Testis (tissue), 3 donors: ENCODE data around the gene TCP11. TPM values are rescaled to one million over a fixed set of nuclear protein-coding genes. Genes with fewer than 3 reads are reported as not detected.

Source experiments
- DNase-seq: peaks from one replicate; pipeline ENCODE4 v3.0.0-alpha.2; 2019
- H3K27ac ChIP-seq, 2 donors: fragments of 200-600 bp; sonication (generic); one replicate each; pipeline ENCODE4 v1.5.1; 2019
- H3K27me3 ChIP-seq: fragments of 200-600 bp; sonication (generic); one replicate; pipeline ENCODE4 v1.5.1; 2019
- H3K36me3 ChIP-seq: fragments of 200-600 bp; sonication (generic); one replicate; pipeline ENCODE4 v1.5.1; 2017; ENCODE audit warnings: low read depth; ENCODE audit errors: missing control alignments
- H3K4me1 ChIP-seq: fragments of 200-600 bp; sonication (generic); one replicate; pipeline ENCODE4 v1.5.1; 2019
- H3K4me3 ChIP-seq, 2 donors: fragments of 200-600 bp; sonication (generic); one replicate each; pipeline ENCODE4 v1.5.1; 2017 to 2019
- H3K9me3 ChIP-seq: fragments of 200-600 bp; sonication (generic); one replicate; pipeline ENCODE4 v1.5.1; 2017
- CTCF ChIP-seq, 3 experiments: fragments of 450-650 bp in 2 of 3; fragments of 200-600 bp in 1 of 3; sonication (generic) in 1 of 3; IDR thresholded peaks; one replicate each; pipeline ENCODE4 v1.5.1; 2016 to 2019; ENCODE audit warnings: antibody characterized with exemption in 3 of 3, mild to moderate bottlenecking in 2 of 3, moderate library complexity in 1 of 3
- POLR2A ChIP-seq: fragments of 450-650 bp; IDR thresholded peaks from one replicate; pipeline ENCODE4 v1.6.1; 2017; ENCODE audit warnings: antibody characterized with exemption, mild to moderate bottlenecking, moderate library complexity
- WGBS, 2 donors: methylation state at CpG; one replicate each; pipeline ENCODE4 v1.1.5; 2018; 5-methylcytosine and 5-hydroxymethylcytosine counted together
- intact Hi-C: fragments of 100-400 bp; cut with DNase I; formaldehyde crosslinking; loops from one replicate; pipeline ENCODE4 v1.15.1; 2023; ENCODE audit warnings: low total_unique reads
- polyA plus RNA-seq: library from polyadenylated mRNA; stranded (reverse); fragments of 350-450 nt; fragmentation: Illumina TruSeq; extraction: RNeasy Lipid Tissue Mini Kit (QIAGEN cat#74804); gene quantifications from one replicate; pipeline ENCODE4 v1.2.3, GENCODE V29; 2014; ENCODE audit warnings: low read depth, low replicate concordance; ENCODE audit not compliant: insufficient read depth
- small RNA-seq, 2 donors: library from RNA; depleted of rRNA; stranded (forward); fragments of <200 nt; gene quantifications; one replicate each; pipeline ENCODE3, GENCODE V24; 2016
- total RNA-seq, 2 donors: library from RNA; depleted of rRNA; stranded (reverse); fragments of >200 nt; gene quantifications; one replicate each; pipeline ENCODE4 v1.2.3, GENCODE V29; 2016

Gene TCP11
- total and polyA plus RNA-seq, 3 donors from 2014 or later: 193 to 1,044 (median 639) TPM

- TF ChIP-seq POLR2A (no peak), CTCF (IDR thresholded peaks at IDR 0.05) (no peak)
- intact Hi-C loops: no loop called here
- 98 to 100% methylated on average over 2 of the region's 2 CpGs for WGBS, 2 donors
- H3K4me3 ChIP-seq: no peak overlapping the region
- no peak overlapping the region for H3K27ac ChIP-seq
- H3K27me3 ChIP-seq: no peaks in the 10 kb centered on the region
- DNase-seq: no peak
- H3K4me1 ChIP-seq: peaks cover 3% of the 10 kb centered on the region
- H3K36me3 ChIP-seq: no peaks in the 10 kb centered on the region
- H3K9me3 ChIP-seq: no peaks in the 10 kb centered on the region
These were observed 71.0 kb downstream of the TCP11 start for GRCh38 chr6:35070111-35070510.

GRCh38 chr6:35069262-35069661 is 71.9 kb downstream of the TCP11 start:
- Histone ChIP-seq H3K36me3 (no peaks in the 10 kb centered on the region), H3K4me1 (peaks cover 6% of the 10 kb centered on the region)
- 94 to 97% methylated on average over 2 of the region's 2 CpGs for WGBS, 2 donors

GRCh38 chr6:35068644-35069043 is 72.5 kb downstream of the TCP11 start:
- H3K36me3 ChIP-seq: no peaks in the 10 kb centered on the region
- H3K9me3 ChIP-seq: no peaks in the 10 kb centered on the region
- no peak for TF ChIP-seq POLR2A
- H3K27me3 ChIP-seq: no peaks in the 10 kb centered on the region
- H3K4me1 ChIP-seq: peaks cover 12% of the 10 kb centered on the region
- no peak overlapping the region for H3K4me3 ChIP-seq
- no peak overlapping the region for H3K27ac ChIP-seq
- 79 to 81% methylated on average over 7 of the region's 7 CpGs for WGBS, 2 donors
- no peak for DNase-seq
- intact Hi-C loops: no loop called here

More at GRCh38 chr6:35069262-35069661, 71.9 kb downstream of the TCP11 start:
- intact Hi-C loops: no loop called here
- Histone ChIP-seq H3K9me3 (no peaks in the 10 kb centered on the region), H3K27ac (no peak overlapping the region), H3K4me3 (no peak overlapping the region), H3K27me3 (no peaks in the 10 kb centered on the region)
- TF ChIP-seq POLR2A: no peak
- TF ChIP-seq CTCF (IDR thresholded peaks at IDR 0.05): no peak
- DNase-seq: no peak

GRCh38 chr6:35068206-35068605 is 72.9 kb downstream of the TCP11 start:
- H3K27ac ChIP-seq: no peak overlapping the region
- H3K4me3 ChIP-seq: no peak overlapping the region
- H3K9me3 ChIP-seq: no peaks in the 10 kb centered on the region
- H3K4me1 ChIP-seq: peaks cover 13% of the 10 kb centered on the region
- intact Hi-C loops: no loop called here
- H3K36me3 ChIP-seq: no peaks in the 10 kb centered on the region
- no peaks in the 10 kb centered on the region for H3K27me3 ChIP-seq
- TF ChIP-seq CTCF (IDR thresholded peaks at IDR 0.05) (no peak), POLR2A (no peak)
- 65 to 73% methylated on average over 9 of the region's 9 CpGs for whole genome bisulfite sequencing, 2 donors
- DNase-seq: no peak

Small RNA genes lying within 50 kb of the gene (small RNA-seq; reads per million reads assigned to genes)
- gene AL138721.1: 0 reads per million in 2 donors

Other genes with a start within 250 kb of the TCP11 start
- 1 to 10 TPM; 1.7 to 2.0 TPM for gene SCUBE3, start 72.6 kb upstream of the TCP11 start, total RNA-seq
- gene SCUBE3, start 72.6 kb upstream of the TCP11 start, polyA plus RNA-seq: 2.2 TPM
- gene ZNF76, start 118.4 kb upstream of the TCP11 start, total RNA-seq: 10 to 100 TPM; 81.3 to 97.3 TPM
- gene ZNF76, start 118.4 kb upstream of the TCP11 start, polyA plus RNA-seq: 76.9 TPM
- 10 to 100 TPM; 13.1 to 20.9 TPM for gene DEF6, start 156.5 kb upstream of the TCP11 start, total RNA-seq
- 29.5 TPM for gene DEF6, start 156.5 kb upstream of the TCP11 start, polyA plus RNA-seq
- gene PPARD, start 201.2 kb upstream of the TCP11 start, total RNA-seq: 10 to 100 TPM; 21.0 to 23.0 TPM
- 21.5 TPM for gene PPARD, start 201.2 kb upstream of the TCP11 start, polyA plus RNA-seq